ENCODE data around the gene FHDC1.

DNA sequence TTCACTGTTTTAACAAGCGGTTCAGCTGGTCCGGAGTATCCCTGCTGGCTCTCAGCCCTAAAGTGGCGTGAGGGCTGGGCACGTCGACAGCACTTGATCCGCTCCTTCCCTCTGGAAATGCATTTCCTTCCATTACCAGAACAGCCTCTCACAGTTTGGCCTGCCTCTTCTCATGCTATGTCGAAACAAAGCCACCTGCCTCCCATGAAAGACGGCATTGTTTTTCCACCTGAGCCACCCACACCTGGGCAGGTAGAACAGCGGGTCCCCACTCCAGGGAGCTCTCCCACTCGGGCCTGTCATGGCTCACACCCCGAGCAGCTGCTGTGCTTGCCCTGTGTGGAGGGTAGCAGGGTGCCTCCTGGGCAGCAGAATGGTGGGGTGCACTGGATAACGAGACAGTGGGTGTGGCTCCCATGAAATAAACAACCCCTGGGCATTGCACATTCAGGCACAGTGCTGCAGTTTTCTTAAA, 86.2 kb downstream of the FHDC1 start:
- TF ChIP-seq, protein P1, sequence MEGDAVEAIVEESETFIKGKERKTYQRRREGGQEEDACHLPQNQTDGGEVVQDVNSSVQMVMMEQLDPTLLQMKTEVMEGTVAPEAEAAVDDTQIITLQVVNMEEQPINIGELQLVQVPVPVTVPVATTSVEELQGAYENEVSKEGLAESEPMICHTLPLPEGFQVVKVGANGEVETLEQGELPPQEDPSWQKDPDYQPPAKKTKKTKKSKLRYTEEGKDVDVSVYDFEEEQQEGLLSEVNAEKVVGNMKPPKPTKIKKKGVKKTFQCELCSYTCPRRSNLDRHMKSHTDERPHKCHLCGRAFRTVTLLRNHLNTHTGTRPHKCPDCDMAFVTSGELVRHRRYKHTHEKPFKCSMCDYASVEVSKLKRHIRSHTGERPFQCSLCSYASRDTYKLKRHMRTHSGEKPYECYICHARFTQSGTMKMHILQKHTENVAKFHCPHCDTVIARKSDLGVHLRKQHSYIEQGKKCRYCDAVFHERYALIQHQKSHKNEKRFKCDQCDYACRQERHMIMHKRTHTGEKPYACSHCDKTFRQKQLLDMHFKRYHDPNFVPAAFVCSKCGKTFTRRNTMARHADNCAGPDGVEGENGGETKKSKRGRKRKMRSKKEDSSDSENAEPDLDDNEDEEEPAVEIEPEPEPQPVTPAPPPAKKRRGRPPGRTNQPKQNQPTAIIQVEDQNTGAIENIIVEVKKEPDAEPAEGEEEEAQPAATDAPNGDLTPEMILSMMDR (IDR thresholded peaks at IDR 0.05): no peak
- no peak for TF ChIP-seq POLR2A (IDR thresholded peaks at IDR 0.05)

All from Peyer's patch (tissue), 4 donors.